H1 (cell line): ENCODE measurements around the gene CMIP.

Experiments used
- CHD1 ChIP-seq: IDR thresholded peaks from 2 replicates; pipeline ENCODE4 v1.6.1; 2012; ENCODE audit warnings: low read depth, low read length, improper control_type of control experiment
- FOSL1 ChIP-seq: IDR thresholded peaks from 2 replicates; pipeline ENCODE4 v1.6.1; 2011; ENCODE audit warnings: mild to moderate bottlenecking, low read depth, low read length, moderate library complexity; ENCODE audit not compliant: insufficient read depth
- POLR2A ChIP-seq, 2 experiments: IDR thresholded peaks; 1 replicate in 1 of 2; 2 replicates in 1 of 2; pipeline ENCODE4 v1.6.1; 2011; ENCODE audit warnings: low read depth in 2 of 2, low read length in 2 of 2, mild to moderate bottlenecking in 2 of 2; ENCODE audit errors: control extremely low read depth in 1 of 2
- SIN3A ChIP-seq, 2 experiments: IDR thresholded peaks in 1 of 2; conservative IDR thresholded peaks in 1 of 2; 2 replicates each; pipeline ENCODE4 v1.6.1; 2011 to 2012; ENCODE audit warnings: low read length in 2 of 2, improper control_type of control experiment in 1 of 2, low read depth in 1 of 2, mild to moderate bottlenecking in 1 of 2
- SP4 ChIP-seq: IDR thresholded peaks from 2 replicates; pipeline ENCODE4 v1.6.1; 2012; ENCODE audit warnings: low read length, inconsistent platforms
- TF ChIP-seq, protein P1 (sequence below), 3 experiments: IDR thresholded peaks; 1 replicate in 2 of 3; 2 replicates in 1 of 3; pipeline versions ENCODE4 v1.5.1 to v1.6.1; 2011; ENCODE audit warnings: low read length in 3 of 3, mild to moderate bottlenecking in 3 of 3, inconsistent platforms in 2 of 3, low read depth in 1 of 3, moderate library complexity in 1 of 3; ENCODE audit not compliant: insufficient read depth in 1 of 3; ENCODE audit errors: control extremely low read depth in 1 of 3

DNA sequence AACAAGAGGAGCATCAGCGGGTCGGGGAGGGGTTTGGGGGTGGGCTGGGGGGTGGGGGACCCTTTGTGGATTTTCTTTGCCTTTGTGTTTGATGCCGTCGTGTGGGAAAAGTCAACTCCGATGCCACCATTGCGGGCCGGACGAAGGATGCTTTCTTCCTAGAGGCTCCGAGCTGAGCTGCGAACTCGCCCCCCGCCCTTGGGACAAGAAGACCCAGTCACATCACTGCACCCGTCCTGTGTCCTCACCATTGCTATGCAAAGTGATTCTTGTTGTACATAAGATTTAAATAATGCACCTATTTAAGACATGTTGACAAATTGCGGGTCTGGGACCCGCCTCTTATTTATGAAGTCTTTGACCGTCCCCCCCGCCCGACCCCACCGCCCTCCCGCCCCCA is 265.4 kb downstream of the CMIP start:
- TF ChIP-seq, protein P1, sequence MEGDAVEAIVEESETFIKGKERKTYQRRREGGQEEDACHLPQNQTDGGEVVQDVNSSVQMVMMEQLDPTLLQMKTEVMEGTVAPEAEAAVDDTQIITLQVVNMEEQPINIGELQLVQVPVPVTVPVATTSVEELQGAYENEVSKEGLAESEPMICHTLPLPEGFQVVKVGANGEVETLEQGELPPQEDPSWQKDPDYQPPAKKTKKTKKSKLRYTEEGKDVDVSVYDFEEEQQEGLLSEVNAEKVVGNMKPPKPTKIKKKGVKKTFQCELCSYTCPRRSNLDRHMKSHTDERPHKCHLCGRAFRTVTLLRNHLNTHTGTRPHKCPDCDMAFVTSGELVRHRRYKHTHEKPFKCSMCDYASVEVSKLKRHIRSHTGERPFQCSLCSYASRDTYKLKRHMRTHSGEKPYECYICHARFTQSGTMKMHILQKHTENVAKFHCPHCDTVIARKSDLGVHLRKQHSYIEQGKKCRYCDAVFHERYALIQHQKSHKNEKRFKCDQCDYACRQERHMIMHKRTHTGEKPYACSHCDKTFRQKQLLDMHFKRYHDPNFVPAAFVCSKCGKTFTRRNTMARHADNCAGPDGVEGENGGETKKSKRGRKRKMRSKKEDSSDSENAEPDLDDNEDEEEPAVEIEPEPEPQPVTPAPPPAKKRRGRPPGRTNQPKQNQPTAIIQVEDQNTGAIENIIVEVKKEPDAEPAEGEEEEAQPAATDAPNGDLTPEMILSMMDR (IDR thresholded peaks at IDR 0.05; ENCODE audit: control extremely low read depth in 1 of 3, insufficient read depth in 1 of 3, low read depth in 1 of 3, low read length in 3 of 3), result no peak
- TF ChIP-seq POLR2A (IDR thresholded peaks at IDR 0.05; ENCODE audit: control extremely low read depth in 1 of 2, low read depth in 2 of 2, low read length in 2 of 2) (no peak), FOSL1 (no peak), SIN3A (conservative IDR thresholded peaks at IDR 0.05 in 1 of 2, IDR thresholded peaks at IDR 0.05 in 1 of 2; ENCODE audit: low read depth in 1 of 2, low read length in 2 of 2) (no peak), SP4 (no peak), CHD1 (no peak)
